Measurements from ENCODE around the gene ZBTB7A. TPM values are rescaled to one million over a fixed set of nuclear protein-coding genes. Genes with fewer than 3 reads are reported as not detected.

The ZBTB7A gene
- total RNA-seq, 1 donor from 2014 or later, result 54.2 TPM

DNA sequence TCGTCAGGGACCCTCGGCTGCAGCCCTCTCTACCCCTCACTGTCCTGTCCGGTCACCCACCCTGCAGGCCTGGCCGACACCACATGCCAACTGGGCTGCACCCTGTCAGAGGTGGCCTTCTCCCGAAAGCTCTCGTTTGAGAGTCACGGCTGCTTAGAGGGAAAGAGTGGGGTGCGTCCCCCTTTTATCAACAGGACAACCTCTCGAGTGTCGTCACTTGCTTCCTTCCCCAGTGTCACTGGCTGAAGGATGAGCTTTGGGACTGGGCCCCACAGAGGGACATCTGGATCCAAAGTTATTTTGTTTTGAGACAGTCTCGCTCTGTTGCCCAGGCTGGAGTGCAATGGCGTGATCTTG is 28.8 kb upstream of the ZBTB7A start:
- no peak for DNase-seq (ENCODE audit: low spot score)
- intact Hi-C loops (cut with DNase I), result no loop called here
- ATAC-seq, result no peak

DNA sequence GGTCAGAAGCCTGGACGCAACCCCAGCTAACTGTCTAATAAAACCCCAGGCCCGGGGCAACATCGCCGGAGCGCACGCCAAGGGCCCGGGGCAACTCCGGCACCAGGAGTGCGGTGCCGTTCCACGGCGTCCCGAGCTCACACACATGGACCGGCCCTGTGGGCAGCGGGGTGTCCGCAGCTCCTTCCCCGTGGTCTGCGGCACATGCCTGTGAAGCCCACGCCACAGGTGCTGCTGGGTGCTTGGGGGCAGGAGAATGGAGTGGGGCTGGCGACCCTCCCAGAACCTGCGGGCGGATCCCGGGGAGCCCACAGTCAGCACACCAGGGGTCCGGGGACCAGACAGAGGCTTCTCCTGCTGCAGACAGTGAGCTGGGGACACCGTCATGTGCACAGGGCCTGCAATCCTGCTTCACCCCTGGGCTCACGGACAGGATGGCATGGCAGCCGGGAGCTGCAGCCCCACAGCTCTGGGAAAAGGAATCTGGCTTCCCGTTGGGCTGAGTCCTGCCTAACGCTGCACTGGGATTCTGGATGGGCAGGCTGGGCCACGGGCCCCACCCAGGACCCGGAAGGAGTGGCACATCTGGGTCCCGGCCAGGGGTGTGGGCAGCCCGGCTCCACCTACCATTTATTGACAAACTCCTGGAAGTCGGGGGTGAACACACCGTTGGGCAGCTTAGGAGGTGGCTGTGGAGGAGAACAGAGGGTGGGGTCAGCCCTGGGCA is 28.2 kb upstream of the ZBTB7A start:
- ATAC-seq (no peak), DNase-seq (ENCODE audit: low spot score) (no peak)
- intact Hi-C loops (cut with DNase I), result no loop called here

DNA sequence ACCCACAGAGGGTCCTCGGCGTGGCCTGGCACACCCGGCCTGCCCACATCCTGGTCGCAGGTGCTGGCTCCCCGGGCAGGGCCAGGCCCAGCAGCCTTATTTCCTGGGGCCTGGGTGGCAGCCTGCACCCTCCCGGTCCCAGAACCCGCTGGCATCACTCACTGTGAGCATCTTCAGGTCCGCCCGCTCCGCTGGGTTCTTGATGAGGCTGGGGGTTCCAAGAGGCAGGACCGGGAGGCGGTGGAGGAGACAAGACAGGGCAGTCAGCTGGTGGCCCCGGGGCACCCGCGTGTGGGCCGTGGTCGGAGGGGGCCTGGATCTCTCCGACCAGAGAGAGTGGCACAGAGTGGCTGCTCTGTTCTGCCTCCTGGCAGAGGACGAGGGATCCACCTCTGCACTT is 27.6 kb upstream of the ZBTB7A start:
- DNase-seq (ENCODE audit: low spot score) (no peak), ATAC-seq (no peak)
- intact Hi-C loops (cut with DNase I), result no loop called here

DNA sequence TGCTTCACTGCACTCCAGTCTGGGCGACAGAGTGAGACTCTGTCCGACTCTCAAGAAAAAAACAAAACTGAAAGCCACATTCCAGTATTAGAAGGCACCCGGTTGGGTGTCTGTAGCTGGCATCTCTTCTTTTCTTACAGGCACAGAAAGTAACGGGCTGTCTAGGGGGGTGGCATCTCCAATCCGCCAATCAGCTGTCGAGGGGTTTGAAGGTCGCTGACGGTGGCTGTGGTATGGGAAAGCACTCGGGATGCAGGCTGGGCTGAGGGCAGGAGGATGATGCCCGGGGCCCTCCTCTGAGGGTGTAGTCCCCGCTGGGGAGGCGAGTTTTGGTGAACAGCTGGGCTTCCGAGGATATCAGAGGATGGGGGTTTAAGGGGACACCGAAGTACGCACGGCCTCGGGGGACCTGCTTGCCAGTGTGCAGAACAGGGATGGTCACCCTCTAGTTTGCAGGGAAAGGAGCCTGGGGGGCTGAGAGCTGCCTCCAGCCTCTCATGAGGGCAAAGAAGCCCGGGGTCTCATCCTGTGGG is 27.0 kb upstream of the ZBTB7A start:
- DNase-seq (ENCODE audit: low spot score), result no peak
- intact Hi-C loops (cut with DNase I), result no loop called here
- no peak for ATAC-seq

DNA sequence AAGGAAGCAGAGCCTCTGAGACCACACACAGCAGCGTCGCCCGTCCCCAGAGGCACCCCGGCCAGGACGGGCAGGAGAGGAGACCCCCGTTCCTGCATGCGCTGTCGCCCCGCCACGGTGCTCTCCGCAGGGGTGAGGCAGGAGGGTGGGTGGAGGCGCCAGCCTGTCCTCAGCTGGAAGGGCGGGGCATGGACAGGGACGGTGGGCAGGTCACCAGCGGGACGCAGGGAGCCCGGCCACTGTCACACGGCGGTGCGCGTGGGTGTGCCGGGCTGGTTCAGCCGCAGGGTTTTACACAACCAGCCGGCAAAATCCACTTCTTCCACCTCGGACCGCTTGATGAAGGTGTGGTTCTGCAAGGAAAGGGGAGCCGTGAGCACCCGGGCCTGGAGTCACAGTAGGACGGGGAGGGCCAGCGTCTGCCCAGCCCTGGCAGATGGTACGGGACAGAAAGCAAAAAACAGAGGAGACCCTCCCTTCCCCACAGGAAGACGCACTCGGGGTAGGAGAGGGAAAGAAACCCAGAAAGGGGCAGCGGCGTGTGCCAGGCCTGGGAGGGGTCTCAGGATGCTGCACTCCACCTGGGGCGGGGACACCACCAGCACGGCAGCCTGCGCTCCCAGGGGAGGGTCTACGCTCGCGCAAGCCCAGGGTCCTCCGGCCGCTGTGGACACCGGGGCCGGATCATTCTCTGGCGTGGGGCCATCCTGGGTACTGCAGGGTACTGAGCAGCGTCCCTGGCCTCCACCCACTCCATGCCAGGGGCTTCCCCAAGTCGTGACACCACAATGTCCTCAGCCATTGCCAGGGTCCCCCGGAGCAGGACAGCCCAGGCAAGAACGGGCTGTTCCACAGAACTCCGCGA is 23.9 kb upstream of the ZBTB7A start:
- ATAC-seq (no peak), DNase-seq (ENCODE audit: low spot score) (no peak)
- intact Hi-C loops (cut with DNase I), result no loop called here

DNA sequence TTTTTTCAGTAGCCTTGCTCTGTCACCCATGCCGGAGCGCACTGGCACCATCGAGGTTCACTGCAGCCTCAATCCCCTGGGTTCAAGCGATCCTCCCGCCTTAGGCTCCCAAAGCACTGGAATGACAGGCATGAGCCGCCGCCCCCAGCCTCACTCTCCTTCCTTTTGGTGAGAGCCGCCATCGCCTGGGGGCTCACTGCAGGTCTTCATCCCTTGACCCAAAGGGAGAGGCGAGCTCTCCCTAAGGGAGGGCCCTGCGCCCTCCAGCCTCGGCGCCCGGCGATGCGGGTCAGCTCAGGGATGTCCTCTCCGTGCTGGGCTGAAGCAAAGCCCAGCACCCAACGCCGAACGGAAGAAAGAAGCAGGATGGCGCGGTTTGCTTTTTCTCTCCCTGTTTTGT is 23.2 kb upstream of the ZBTB7A start:
- intact Hi-C loops (cut with DNase I), result no loop called here
- DNase-seq (ENCODE audit: low spot score) (no peak), ATAC-seq (no peak)

DNA sequence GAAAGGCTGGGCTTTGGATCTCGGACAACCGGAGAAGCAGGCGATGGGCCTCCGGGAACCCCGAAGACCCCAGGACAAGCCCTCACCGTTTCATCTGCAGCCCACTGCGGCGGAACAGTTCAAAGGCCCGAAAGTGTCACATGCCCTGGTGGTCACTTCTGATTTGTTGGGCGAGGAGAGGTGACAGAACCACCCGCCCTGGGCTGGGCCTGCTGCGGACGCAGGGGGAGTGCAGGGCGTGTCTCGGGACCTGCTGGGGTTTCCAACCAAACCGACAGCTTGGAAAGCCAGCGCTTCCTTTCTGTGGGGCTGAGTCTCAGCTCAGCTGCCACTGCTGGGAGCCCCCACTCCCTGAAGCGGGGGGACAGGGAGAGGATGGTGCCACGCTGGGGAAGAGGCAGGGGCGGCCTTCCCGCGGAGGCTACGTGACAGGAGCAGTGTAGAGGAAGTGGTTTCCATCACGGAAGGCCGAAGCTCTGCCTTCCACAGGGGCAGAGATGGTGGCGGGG is 22.8 kb upstream of the ZBTB7A start:
- DNase-seq (ENCODE audit: low spot score) (no peak), ATAC-seq (peak; percentile 48)
- intact Hi-C loops (cut with DNase I), result no loop called here

DNA sequence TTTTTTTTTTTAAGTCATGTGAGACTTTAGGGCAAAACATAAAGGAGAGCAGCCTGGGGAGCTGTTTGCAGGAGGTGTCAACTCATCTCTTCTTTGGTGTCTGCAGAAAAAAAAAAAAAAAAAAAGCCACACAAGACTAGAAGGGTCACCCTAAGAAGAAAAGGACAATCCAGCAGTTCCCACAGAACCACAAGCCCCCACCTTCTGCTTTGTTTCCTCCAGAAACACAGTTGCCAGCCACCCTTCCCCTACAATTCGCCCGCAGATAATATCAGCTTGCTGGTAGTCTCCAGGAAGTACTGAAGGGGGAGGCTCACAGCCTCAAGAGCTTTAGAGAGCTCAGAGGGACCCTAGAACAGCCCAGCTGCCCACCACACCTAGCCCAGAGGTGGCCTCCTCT is 22.3 kb upstream of the ZBTB7A start:
- ATAC-seq, result peak; percentile 27
- no peak for DNase-seq (ENCODE audit: low spot score)
- intact Hi-C loops (cut with DNase I), result no loop called here

DNA sequence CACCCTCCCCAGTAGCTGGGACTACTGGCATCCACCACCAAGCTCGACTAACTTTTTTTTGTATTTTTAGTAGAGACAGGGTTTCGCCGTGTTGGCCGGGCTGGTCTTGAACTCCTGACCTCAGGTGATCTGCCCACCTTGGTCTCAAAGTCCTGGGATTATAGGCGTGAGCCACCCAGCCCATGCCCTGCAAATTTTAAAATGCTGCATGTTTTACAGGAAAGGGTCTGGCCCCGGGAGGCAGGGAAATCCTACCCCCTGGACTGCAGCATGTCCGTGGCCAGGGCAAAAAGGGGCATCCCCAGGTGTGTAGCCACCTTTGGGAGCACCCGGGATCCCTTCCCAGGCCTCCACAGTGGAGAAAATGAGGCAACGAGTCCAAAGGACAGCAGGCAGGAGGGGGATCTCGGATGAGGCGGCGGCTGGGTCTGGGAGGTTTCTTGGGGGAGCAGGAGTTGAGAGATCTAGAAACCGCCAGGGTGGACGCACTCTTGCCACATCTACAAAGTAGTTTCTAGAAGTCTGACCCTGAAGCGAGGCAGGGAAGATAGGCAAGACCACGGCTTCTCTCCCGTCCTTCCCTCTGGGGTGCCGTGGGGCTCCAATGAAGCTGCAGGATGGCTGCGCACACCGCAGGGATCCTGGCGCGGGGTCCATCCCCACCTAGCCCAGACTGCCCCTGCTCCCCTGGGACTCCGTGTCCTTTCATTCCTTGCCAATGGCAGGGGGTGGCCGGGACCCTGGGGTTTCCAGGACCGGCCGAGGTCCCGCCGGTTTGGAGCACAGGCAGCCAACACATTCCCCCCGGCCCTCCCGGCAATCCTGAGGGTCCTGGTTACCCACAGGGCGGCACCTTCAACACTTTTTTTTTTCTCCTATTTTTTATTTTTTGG is 21.3 kb upstream of the ZBTB7A start:
- ATAC-seq, result peak; percentile 7
- intact Hi-C loops (cut with DNase I), result no loop called here
- DNase-seq (ENCODE audit: low spot score), result no peak

DNA sequence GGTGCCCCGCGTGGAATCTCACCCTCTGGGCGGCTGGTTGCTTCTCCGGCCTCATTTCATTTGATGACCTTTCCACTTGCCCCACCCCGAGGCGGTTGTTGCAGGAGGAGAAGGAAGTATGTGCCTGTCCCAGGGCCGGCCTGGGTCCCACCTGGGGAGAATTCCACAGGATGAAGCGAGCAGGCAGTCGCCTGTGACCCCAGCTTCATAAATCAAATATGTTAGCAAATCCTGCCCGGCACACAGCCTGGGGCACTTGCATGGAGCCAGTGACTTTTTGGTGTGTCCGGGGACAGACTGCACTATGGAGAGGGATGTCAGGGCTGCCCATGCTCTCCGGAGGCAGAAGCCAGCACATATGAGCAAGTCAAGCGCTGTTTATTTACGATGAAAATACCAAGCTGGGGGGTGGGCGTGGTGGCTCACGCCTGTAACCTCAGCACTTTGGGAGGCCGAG is 19.7 kb upstream of the ZBTB7A start:
- DNase-seq (ENCODE audit: low spot score) (no peak), ATAC-seq (no peak)
- intact Hi-C loops (cut with DNase I), result no loop called here

DNA sequence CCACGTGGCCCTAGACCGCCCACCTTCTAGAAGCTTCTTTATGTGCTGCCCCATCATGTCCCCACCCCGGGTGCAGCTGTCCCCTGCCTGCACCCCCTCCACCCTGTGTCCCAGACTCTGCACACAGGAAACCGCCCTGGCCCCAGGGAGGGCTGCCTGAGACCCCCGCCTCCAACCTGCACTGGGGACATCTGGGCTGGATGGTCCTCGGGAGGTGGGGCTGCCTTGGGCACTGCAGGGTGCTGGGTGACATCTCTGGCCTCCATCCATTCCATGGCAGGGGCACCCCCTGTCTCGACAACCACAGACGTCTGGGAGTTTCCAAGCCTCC is 17.8 kb upstream of the ZBTB7A start:
- DNase-seq (ENCODE audit: low spot score) (no peak), ATAC-seq (peak; percentile 3)
- intact Hi-C loops (cut with DNase I), result no loop called here

DNA sequence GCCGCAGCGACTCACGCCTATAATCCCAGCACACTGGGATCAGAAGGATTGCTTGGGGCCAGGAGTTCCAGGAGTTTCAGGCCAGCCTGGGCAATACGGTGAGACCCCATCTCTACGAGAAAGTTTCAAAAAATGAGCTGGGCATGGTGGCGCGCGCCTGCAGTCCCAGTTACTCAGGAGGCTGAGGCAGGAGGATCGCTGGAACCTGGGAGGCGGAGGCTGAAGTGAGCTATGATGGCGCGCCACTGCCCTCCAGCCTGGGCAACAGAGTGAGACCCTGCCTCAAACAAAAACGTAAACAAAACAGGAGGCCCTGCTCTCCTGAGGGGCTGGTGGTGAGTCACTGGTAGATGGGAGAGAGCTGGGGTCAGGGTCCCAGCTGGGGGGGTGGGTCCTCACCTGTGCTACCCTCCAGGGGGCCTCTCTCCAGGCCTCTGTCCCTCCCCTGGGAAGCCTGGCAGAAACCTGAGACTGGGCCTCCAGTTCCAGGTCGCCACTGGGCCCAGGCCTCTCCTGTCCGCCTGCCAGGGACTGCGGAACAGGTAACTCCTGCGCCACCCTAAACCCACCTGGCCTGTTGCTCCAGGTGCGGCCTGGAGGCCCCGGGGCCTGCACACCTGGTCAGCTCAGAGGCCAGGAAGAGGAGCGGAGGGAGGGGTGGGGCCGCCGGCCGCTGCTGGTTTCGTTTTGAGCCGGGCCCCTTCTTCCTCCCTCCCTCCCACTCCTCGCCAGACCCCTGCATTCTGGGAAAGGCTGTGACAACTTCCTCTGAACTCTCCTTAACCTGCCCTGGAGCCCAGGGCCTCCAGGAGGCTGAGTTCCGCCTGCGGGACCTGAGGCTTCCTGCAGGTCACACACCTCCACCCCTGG is 17.2 kb upstream of the ZBTB7A start:
- ATAC-seq, result peak; percentile 4
- intact Hi-C loops (cut with DNase I), result no loop called here

DNA sequence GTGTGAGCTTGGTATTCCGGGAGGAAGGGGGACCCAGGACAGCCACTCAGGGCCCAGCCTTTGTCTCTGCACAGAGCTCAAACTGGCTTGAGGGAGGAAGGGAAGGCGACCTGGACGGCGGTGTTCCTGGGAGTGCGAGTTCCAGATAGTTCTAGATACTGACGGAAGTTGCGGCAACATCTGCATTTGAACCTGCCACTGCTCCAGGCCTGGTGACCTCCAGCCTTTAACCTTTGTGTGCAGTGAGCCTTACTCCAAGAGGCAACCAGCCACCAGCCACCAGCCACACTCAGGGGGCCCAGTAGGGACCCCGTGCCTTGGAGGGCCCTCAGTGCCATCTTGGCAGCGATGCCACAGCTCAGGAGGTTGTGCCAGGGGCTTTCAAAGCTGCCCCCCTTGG is 15.5 kb upstream of the ZBTB7A start:
- intact Hi-C loops (cut with DNase I), result no loop called here
- ATAC-seq (no peak), DNase-seq (ENCODE audit: low spot score) (no peak)

More for the DNA sequence above, 17.2 kb upstream of the ZBTB7A start:
- no peak for DNase-seq (ENCODE audit: low spot score)

DNA sequence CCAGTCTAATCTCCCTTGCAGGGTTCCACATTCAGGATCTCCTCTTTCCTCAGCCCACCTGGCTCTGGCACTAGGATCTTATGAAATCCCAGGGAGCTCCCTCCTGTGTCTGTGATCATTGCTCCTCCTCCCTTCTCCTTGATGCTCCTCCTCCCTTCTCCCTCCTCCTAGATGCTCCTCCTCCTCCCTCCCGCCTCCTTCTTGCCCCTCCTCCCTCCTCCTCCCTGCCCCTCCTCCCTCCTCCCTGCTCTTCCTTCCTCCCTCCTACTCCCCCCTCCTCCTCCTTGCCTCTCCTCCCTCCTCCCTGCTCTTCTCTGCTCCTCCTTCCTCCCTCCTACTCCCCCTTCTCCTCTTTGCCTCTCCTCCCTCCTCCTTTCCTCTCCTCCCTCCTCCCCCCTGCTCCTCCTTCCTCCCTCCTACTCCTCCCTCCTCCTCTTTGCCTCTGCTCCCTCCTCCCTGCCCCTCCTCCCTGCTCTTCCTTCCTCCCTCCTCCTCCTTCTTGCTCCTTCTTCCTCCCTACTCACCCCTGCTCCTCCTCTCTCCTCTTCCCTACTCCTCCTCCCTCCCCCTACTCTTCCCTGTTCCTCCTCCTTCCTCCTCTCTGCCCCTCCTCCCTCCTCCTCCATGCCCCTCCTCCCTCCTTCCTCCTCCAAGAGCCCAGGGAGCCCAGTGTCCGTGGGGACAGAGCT is 14.9 kb upstream of the ZBTB7A start:
- ATAC-seq, result no peak
- intact Hi-C loops (cut with DNase I), result no loop called here

DNA sequence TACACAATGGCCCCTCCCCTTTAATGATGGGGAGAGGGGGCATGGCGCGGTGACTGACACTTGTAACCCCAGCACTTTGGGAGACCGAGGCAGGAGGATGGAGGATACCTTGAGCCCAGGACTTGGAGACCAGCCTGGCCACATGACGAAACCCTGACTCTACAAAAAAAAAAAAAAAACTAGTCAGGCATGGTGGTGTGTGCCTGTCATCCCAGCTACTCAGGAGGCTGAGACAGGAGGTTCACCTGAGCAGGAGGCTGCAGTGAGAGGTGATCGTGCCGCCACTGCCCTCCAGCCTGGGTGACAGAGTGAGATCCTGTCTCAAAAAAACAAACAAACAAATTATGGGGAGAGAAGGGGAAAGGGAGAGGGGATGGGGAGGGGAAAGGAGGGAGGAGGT is 13.8 kb upstream of the ZBTB7A start:
- intact Hi-C loops (cut with DNase I), result no loop called here
- DNase-seq (ENCODE audit: low spot score) (no peak), ATAC-seq (no peak)

More for the DNA sequence above, 14.9 kb upstream of the ZBTB7A start:
- DNase-seq (ENCODE audit: low spot score), result no peak

DNA sequence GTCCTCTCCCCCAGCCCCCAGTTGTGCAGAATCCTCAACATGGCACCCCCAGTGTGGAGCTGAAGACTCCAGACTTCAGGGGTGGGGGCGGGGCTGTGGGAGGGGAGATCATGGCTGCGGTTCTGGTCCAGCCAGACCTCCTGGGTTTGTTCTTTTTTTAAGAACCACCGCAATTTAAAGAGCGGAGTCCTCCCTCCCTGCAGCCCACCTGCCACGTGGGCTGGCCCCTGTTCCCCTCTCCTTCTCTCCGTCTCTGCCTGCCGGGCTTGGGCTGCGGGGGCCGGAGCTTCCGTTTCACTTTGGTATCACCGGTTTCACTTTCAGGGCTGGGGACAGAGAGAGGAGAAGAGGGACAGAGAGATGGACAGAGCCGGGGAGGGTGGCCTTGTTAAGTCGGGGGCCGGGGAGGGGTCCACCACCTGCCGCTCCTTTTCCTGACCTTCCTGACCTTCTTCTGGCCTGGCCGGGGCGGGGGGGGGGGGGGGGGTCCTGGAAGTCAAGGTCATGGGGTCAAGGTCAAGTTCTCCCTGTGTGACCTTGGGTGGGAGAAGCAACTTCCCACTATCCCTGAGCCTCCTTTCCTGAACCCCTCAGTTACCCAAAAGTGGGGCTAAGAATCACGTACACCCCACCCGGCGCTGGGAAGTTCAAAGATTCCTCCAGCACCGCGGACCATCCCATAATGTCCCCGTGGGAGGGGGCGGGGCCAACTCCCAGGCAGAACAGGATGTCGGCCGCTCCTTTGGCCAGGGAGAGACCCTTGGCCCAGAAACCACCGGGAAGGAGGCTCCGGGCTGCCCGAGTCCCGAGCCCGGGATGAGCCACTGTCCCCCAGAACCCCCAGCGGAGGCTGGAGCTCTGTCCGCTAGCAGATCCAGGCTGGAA is 11.3 kb upstream of the ZBTB7A start:
- ATAC-seq, result peak; percentile 91
- intact Hi-C loops (cut with DNase I), result no loop called here
- peak; percentile 85 for DNase-seq (ENCODE audit: low spot score)

DNA sequence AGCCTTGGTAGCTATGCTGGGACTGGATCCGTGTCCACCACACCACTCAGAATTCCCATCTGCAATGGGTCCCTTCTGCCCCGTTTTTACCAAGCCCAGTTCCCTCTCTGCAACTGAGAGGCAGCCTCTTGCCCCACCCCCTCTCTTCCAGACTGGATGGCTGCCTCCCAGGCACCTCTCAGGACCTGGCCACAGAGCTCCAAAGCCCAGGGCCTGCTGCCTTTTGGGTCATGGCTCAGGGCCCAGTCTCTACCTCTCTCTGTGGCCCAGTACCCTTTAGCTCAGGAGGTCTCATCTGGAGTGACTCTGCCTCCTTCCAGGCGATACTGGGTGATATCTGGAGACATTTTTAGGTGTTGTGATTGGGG is 10.3 kb upstream of the ZBTB7A start:
- intact Hi-C loops (cut with DNase I), result no loop called here
- ATAC-seq (peak; percentile 4), DNase-seq (ENCODE audit: low spot score) (no peak)

Measured in sciatic nerve (tissue), 2 donors.